ENCODE measurements around the gene SHROOM3. TPM values are rescaled to one million over a fixed set of nuclear protein-coding genes. Genes with fewer than 3 reads are reported as not detected.

Gene SHROOM3
- total and polyA plus RNA-seq, 2 of the 13 experiments (the other 11 are each of a cell fraction or from before 2014, with no cell fraction given) = 0.01 TPM; not detected in 1

DNA sequence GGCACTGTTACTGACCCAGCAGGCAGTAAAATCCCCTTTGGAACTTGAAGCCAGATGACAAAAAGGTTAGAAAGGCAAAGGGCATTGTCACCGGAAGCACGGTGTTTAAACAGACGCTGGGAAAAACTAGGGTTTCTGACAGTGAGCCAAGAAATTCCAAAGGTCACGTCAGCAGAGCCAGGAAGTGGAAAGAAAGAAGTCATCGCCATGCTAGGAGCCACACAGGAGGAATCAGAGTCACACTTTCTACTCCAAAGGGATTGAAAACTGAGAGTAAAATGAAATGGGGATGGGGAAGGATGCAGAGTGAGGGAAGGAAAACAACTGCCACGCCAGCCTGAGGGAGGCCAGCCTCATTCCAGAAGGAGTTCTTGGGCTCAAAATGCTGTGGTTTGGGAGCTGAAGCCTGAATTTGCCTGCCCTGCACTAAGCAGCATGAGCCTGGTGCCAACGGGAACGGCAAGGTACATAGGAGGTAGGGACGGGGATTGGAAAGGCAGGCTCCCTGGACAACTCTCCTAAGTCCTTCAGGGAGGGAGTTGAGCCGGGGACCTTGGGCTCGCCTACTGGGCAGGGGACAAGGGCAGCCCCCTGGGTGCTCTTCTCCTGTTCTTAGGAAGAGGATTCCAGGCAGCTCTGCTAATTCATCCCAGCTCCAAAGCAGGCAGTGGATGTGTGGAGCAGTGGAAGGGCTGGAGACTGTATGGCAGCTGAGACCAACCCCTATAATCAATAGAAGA lies 396.1 kb downstream of the SHROOM3 start (continued):
- TF ChIP-seq HNF4G (IDR thresholded peaks at IDR 0.05; ENCODE audit: borderline replicate concordance, low read depth, low read length) = peak; percentile 94
- TF ChIP-seq HNF4G (CRISPR knock-in tag; IDR thresholded peaks at IDR 0.05; ENCODE audit: borderline replicate concordance, low read depth) = peak; percentile 96
- no peak; the same call in 1 of the 2 replicates for TF ChIP-seq EHMT2 (IDR thresholded peaks at IDR 0.05; ENCODE audit: borderline replicate concordance, low read depth, low read length)
- peak; percentile 43; the same call in 1 of the 2 replicates for TF ChIP-seq ZHX2 (IDR thresholded peaks at IDR 0.05; ENCODE audit: low read depth)
- no peak for TF ChIP-seq ZHX2 (CRISPR knock-in tag; IDR thresholded peaks at IDR 0.05; ENCODE audit: borderline replicate concordance)
- TF ChIP-seq ZSCAN12 (CRISPR knock-in tag; IDR thresholded peaks at IDR 0.05) = no peak
- TF ChIP-seq BRF2 (CRISPR knock-in tag; IDR thresholded peaks at IDR 0.05) = peak; percentile 67; the same call in 1 of the 2 replicates
- no peak for TF ChIP-seq PAX8 (CRISPR knock-in tag; IDR thresholded peaks at IDR 0.05; ENCODE audit: borderline replicate concordance)
- TF ChIP-seq ARNT (IDR thresholded peaks at IDR 0.05) = no peak
- TF ChIP-seq RARA (CRISPR knock-in tag; IDR thresholded peaks at IDR 0.05) = peak; percentile 98
- TF ChIP-seq, protein P1, sequence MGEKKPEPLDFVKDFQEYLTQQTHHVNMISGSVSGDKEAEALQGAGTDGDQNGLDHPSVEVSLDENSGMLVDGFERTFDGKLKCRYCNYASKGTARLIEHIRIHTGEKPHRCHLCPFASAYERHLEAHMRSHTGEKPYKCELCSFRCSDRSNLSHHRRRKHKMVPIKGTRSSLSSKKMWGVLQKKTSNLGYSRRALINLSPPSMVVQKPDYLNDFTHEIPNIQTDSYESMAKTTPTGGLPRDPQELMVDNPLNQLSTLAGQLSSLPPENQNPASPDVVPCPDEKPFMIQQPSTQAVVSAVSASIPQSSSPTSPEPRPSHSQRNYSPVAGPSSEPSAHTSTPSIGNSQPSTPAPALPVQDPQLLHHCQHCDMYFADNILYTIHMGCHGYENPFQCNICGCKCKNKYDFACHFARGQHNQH (CRISPR knock-in tag; IDR thresholded peaks at IDR 0.05) = peak; percentile 71
- peak; percentile 79 for TF ChIP-seq NCOR1 (IDR thresholded peaks at IDR 0.05; ENCODE audit: borderline replicate concordance, low read length)
- TF ChIP-seq ZNF207 (IDR thresholded peaks at IDR 0.05; ENCODE audit: borderline replicate concordance) = no peak
- peak; percentile 74 for TF ChIP-seq FOXA3 (CRISPR knock-in tag; IDR thresholded peaks at IDR 0.05)
- peak; percentile 38; the same call in 1 of the 2 replicates for TF ChIP-seq KDM2A (CRISPR knock-in tag; IDR thresholded peaks at IDR 0.05; ENCODE audit: borderline replicate concordance, low read depth)
- no peak for TF ChIP-seq ZNF569 (CRISPR knock-in tag; IDR thresholded peaks at IDR 0.05; ENCODE audit: borderline replicate concordance)
- peak; percentile 76; the same call in 1 of the 2 replicates for TF ChIP-seq ZNF431 (CRISPR knock-in tag; IDR thresholded peaks at IDR 0.05; ENCODE audit: borderline replicate concordance, low read depth)
- TF ChIP-seq NCOA2 (CRISPR knock-in tag; IDR thresholded peaks at IDR 0.05) = peak; percentile 68
- TF ChIP-seq HOXA9 (CRISPR knock-in tag; IDR thresholded peaks at IDR 0.05; ENCODE audit: borderline replicate concordance) = no peak
- no peak for TF ChIP-seq SUZ12 (IDR thresholded peaks at IDR 0.05; ENCODE audit: low read depth, low read length)
- TF ChIP-seq ZNF253 (CRISPR knock-in tag; IDR thresholded peaks at IDR 0.05; ENCODE audit: borderline replicate concordance) = no peak
- TF ChIP-seq LCORL (IDR thresholded peaks at IDR 0.05) = no peak
- peak; percentile 85 for TF ChIP-seq LCORL (CRISPR knock-in tag; IDR thresholded peaks at IDR 0.05)

Data from HepG2 (cell line).